NT2/D1 (cell line): ENCODE results near the gene ATXN7.

ENCODE experiments used
- SUZ12 ChIP-seq: IDR thresholded peaks from 2 replicates; pipeline ENCODE4 v1.6.1; 2011; ENCODE audit not compliant: insufficient read length, insufficient read depth; ENCODE audit errors: extremely low read depth
- YY1 ChIP-seq: IDR thresholded peaks from 2 replicates; pipeline ENCODE4 v1.6.1; 2011; ENCODE audit not compliant: insufficient read length, insufficient read depth
- ZNF274 ChIP-seq: IDR thresholded peaks from 2 replicates; pipeline ENCODE4 v1.6.1; 2011; ENCODE audit warnings: mild to moderate bottlenecking, low read depth, low read length

DNA sequence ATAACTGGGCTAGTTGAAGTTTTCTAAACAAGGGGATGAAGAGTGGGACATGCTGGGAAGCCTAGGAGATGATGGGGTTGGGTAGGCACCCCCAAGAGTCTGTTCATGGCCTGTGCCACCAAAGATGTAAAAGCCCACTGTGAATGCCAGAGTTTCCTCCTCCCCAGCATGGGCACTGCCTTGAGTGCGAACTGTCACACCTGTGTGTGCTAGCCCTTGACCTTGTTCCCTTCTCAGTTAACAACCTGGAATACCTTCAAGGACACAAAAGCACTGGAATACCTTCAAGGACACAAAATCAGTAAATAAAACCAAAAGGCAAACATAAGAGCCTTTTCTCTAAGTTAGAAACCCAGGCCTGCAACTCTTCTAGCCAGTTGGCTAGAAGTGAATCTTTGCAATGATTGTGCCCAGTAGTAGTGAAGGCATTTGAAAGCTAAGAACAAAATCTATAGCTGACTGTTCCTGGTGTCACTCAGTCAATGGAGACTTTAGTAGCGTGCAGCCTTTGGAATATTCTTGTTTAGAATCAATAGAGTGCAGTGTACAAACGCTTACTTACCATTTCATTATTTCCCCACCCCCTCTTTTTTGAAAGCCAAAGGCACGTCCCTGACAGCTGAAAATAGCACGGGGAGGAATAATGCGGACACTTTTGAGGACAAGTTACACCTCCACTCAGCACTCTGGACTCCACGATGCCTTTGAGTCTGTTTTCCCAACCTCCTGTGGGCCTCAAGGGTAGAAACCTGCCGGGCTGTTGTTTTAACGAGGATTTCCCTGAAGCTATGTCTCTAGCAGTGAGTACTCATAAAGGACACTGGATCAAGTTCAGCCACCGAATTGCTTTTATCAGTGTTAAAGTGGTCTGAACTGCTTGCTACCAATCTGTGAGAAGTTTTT is 135.4 kb downstream of the ATXN7 start:
- no peak for TF ChIP-seq ZNF274
- TF ChIP-seq YY1 = no peak
- no peak for TF ChIP-seq SUZ12
